Liver (tissue), 3 donors: ENCODE results near the gene CTTNBP2.

Experiments used
- CTCF ChIP-seq: fragments of 150-350 bp; IDR thresholded peaks from 2 replicates; pipeline ENCODE4 v1.5.1; 2017; ENCODE audit warnings: improper control_type of control experiment, low read depth, low read length; ENCODE audit not compliant: missing input control
- EGR1 ChIP-seq, 2 donors: IDR thresholded peaks; 2 replicates each; pipeline ENCODE4 v1.6.1; 2016 to 2018; ENCODE audit warnings: antibody characterized with exemption in 2 of 2, low read depth in 2 of 2
- HNF4G ChIP-seq: IDR thresholded peaks from 2 replicates; pipeline ENCODE4 v1.6.1; 2016; ENCODE audit warnings: antibody characterized with exemption
- JUND ChIP-seq, 2 donors: IDR thresholded peaks; 2 replicates each; pipeline ENCODE4 v1.6.1; 2016; ENCODE audit warnings: antibody characterized with exemption in 2 of 2
- MAX ChIP-seq: IDR thresholded peaks from 2 replicates; pipeline ENCODE4 v1.6.1; 2016; ENCODE audit warnings: antibody characterized with exemption
- RAD21 ChIP-seq, 2 donors: IDR thresholded peaks; 2 replicates each; pipeline ENCODE4 v1.6.1; 2016; ENCODE audit warnings: antibody characterized with exemption in 2 of 2, mild to moderate bottlenecking in 2 of 2
- REST ChIP-seq: IDR thresholded peaks from 2 replicates; pipeline ENCODE4 v1.6.1; 2016; ENCODE audit warnings: antibody characterized with exemption, mild to moderate bottlenecking
- RXRA ChIP-seq, 2 donors: IDR thresholded peaks; 2 replicates each; pipeline ENCODE4 v1.6.1; 2017 to 2018; ENCODE audit warnings: antibody characterized with exemption in 2 of 2, mild to moderate bottlenecking in 1 of 2
- SP1 ChIP-seq: IDR thresholded peaks from 2 replicates; pipeline ENCODE4 v1.6.1; 2018; ENCODE audit warnings: antibody characterized with exemption, mild to moderate bottlenecking
- YY1 ChIP-seq: IDR thresholded peaks from 2 replicates; pipeline ENCODE4 v1.6.1; 2016; ENCODE audit warnings: antibody characterized with exemption, mild to moderate bottlenecking
- ZBTB33 ChIP-seq: IDR thresholded peaks from 2 replicates; pipeline ENCODE4 v1.6.1; 2016; ENCODE audit warnings: antibody characterized with exemption
- donor health status: healthy.
- donor health status: healthy.

- TF ChIP-seq CTCF (no peak), MAX (no peak), RXRA (IDR thresholded peaks at IDR 0.05) (no peak), JUND (IDR thresholded peaks at IDR 0.05) (no peak), EGR1 (IDR thresholded peaks at IDR 0.05; ENCODE audit: low read depth in 2 of 2) (no peak), SP1 (no peak), HNF4G (no peak), RAD21 (IDR thresholded peaks at IDR 0.05) (no peak), YY1 (no peak), ZBTB33 (no peak), REST (no peak)
Measured at GRCh38 chr7:117661328-117661727, 211.9 kb downstream of the CTTNBP2 start.
